Amniotic epithelial cell (primary cell): ENCODE measurements around the gene OR2V2.
"Not testable (repeated sequence)": the region's sequence is repeated elsewhere in the genome, so short reads cannot be mapped to it uniquely, and the experiment has no call there.

Source experiments
- DNase-seq: peaks from one replicate; pipeline ENCODE4 v3.0.0-alpha.2; 2010; ENCODE audit warnings: low read depth

The OR2V2 gene

GRCh38 chr5:181169459-181170236, 22.3 kb downstream of the OR2V2 start:
- DNase-seq, result peak; percentile 67

- no peak for DNase-seq
Observed at GRCh38 chr5:181170237-181170825, 22.9 kb downstream of the OR2V2 start.

GRCh38 chr5:181170996-181171395, 23.6 kb downstream of the OR2V2 start:
- DNase-seq, result peak; percentile 27

GRCh38 chr5:181171782-181172181, 24.4 kb downstream of the OR2V2 start:
- no peak for DNase-seq

- no peak for DNase-seq
Observed at GRCh38 chr5:181173027-181173419, 25.6 kb downstream of the OR2V2 start.

GRCh38 chr5:181173420-181174342, 26.3 kb downstream of the OR2V2 start:
- DNase-seq, result peak; percentile 35

- DNase-seq, result no peak
Observed at GRCh38 chr5:181176254-181176952, 29.0 kb downstream of the OR2V2 start.

GRCh38 chr5:181177559-181177958, 30.2 kb downstream of the OR2V2 start:
- not testable (repeated sequence) for DNase-seq

GRCh38 chr5:181181650-181182565, 34.5 kb downstream of the OR2V2 start:
- DNase-seq, result peak; percentile 64

GRCh38 chr5:181182651-181183050, 35.3 kb downstream of the OR2V2 start:
- no peak for DNase-seq

GRCh38 chr5:181184845-181185216, 37.4 kb downstream of the OR2V2 start:
- DNase-seq, result no peak

GRCh38 chr5:181185560-181185959, 38.2 kb downstream of the OR2V2 start:
- DNase-seq, result no peak

- no peak for DNase-seq
Observed at GRCh38 chr5:181186022-181186421, 38.6 kb downstream of the OR2V2 start.

GRCh38 chr5:181186986-181187499, 39.7 kb downstream of the OR2V2 start:
- DNase-seq, result no peak

- DNase-seq, result peak; percentile 71
Observed at GRCh38 chr5:181187500-181188213, 40.3 kb downstream of the OR2V2 start.

- DNase-seq, result peak; percentile 64
Observed at GRCh38 chr5:181188700-181189362, 41.4 kb downstream of the OR2V2 start.

- no peak for DNase-seq
Observed at GRCh38 chr5:181189363-181189961, 42.1 kb downstream of the OR2V2 start.

- no peak for DNase-seq
Observed at GRCh38 chr5:181189962-181190710, 42.8 kb downstream of the OR2V2 start.
